GM12801 (cell line): Measurements from ENCODE around the gene TTLL11.

ENCODE experiments used
- TF ChIP-seq, protein P1 (sequence below): IDR thresholded peaks from one replicate; pipeline ENCODE4 v1.5.1; 2011; ENCODE audit warnings: control low read depth; ENCODE audit not compliant: insufficient read length; ENCODE audit errors: extremely low read depth

The TTLL11 gene

DNA sequence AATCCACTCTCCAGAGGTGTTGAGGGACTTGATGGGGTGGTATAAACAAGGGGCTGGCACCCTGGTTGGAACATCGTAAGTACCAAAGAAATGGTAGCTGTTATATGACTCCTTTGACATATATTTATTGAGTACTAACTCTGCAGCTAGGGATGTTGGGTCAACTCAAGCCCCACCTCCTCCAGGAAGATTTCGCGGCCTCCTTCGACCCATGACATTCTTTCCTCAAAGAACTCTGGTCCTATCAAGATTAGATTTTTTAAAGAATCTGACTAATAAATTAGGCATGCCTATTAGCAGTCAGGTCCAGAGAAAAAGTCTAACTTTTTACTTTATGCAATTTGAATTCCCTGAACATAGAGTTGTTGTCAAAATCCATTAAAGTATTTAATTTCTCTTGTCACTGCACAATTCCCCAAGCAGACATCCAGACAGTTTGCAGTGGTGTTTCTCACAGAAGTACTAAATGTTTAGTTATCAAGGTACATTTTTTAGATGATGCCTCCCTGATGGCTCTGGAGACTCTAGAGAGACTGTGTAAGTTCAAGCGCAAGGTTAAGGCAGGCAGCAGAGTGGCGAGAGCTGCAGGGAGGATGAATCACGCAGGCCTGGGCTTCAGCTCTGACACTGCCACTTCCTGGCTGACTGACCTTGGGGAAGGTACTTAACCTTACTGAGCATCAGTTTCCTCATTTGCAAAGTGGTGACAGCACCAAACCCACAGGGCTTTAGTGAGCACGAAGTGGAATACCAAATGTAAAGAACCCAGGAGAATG is 209.6 kb downstream of the TTLL11 start:
- TF ChIP-seq, protein P1, sequence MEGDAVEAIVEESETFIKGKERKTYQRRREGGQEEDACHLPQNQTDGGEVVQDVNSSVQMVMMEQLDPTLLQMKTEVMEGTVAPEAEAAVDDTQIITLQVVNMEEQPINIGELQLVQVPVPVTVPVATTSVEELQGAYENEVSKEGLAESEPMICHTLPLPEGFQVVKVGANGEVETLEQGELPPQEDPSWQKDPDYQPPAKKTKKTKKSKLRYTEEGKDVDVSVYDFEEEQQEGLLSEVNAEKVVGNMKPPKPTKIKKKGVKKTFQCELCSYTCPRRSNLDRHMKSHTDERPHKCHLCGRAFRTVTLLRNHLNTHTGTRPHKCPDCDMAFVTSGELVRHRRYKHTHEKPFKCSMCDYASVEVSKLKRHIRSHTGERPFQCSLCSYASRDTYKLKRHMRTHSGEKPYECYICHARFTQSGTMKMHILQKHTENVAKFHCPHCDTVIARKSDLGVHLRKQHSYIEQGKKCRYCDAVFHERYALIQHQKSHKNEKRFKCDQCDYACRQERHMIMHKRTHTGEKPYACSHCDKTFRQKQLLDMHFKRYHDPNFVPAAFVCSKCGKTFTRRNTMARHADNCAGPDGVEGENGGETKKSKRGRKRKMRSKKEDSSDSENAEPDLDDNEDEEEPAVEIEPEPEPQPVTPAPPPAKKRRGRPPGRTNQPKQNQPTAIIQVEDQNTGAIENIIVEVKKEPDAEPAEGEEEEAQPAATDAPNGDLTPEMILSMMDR: no peak

DNA sequence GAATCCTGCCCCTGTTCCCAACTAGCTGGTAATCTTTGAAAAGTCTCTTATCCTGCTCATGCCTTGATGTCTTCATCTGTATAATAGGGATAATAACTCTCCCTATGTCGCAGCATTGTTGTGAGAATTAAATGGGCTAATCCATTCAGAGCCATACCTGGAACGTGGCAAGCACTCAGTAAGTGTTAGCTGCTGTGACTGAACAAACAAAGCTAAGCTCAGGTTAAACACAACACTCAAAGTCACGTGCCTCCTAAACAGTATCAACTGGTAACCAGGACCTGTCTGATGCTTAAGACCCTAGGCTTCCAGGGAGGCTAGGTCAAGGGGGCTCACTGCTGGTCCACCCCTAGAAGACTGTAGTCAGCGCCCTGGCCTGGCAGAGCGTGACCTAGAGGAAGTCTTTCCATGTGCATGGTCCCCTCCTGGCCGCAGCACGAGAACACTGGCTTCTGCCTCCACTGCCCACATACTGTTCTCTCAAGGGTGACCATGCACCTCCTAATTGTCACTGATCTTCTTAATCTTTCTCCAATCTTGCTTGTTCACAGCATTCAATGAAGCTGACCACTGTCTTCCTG is 211.1 kb downstream of the TTLL11 start:
- TF ChIP-seq, protein P1: no peak

DNA sequence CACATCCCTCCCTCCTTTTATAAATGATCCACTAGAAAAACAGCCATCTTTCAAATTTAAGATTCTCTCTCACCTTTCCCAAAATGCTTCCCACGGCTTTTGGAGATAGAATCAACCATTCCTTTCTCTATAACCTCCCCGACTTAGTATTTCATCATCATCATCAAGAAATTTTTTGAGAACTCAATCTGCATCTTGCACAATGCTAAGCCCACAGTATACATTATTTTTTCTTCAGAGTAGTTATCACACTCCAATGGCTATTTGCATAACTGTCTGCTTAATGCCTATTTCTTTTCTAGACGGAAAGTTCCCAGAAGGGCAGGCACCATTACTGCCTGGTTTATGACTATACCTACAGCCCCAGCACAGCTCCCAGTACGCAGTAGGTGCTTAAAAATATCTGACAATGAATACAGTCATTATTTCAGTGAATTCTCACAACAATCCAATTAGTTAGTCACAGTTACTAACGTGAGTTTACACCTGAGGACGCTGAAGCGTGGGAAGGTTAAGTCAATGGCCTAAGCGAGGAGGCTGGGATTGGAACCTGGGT is 212.7 kb downstream of the TTLL11 start:
- TF ChIP-seq, protein P1: no peak

DNA sequence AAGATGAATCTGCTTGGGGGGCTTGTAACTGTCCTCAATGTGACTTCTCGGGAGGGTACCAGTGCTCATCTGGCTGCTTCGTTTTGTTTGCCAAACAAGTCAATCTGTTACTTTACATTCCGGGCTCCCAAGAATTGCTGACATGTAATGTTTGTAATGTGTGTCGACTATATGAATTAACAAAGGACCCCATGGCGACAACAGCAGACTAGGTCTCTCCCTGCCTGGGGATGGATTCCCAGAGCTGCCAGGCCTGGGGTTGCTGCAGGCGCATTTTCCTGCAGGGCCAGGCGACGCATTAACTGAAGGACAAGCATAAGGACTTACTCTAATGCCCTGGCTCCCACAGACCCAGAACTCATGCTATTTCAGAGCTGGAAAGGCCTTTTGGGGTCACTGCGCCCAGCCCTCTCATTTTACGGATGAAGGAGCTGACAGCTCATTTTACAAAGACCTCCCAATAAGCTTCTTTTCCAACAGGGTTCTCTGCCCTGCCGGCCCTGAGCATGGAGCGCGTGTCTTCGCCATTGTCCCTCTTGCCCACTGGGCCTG is 214.8 kb downstream of the TTLL11 start:
- TF ChIP-seq, protein P1: no peak

DNA sequence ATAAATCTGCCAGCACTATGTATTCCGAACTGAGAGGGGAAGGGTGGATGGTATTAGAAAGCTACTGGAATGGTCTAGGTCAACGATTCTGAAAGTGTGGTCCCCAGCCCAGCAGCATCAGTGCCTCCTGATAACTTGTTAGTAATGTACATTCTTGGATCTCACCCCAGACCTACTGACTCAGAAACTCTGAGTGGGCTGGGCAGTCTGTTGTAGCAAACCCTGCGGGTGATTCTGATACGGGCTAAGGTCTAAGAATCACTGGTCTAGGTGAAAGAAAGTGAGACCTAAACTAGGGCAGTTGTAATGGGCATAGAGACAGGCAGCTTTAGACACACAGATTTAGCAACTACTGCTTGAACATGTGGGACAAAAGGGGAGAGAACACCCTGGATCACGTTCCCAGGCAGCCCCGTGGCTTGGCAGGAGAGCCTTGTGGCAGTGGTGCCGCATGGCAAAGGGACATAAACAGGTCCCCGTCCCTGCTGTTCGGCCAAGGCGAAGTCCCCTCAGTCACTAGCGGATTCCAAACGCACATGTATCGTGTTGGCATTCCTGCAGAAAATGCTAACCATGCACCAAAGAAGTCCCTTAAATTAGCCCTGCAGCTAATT is 216.3 kb downstream of the TTLL11 start:
- TF ChIP-seq, protein P1: no peak

DNA sequence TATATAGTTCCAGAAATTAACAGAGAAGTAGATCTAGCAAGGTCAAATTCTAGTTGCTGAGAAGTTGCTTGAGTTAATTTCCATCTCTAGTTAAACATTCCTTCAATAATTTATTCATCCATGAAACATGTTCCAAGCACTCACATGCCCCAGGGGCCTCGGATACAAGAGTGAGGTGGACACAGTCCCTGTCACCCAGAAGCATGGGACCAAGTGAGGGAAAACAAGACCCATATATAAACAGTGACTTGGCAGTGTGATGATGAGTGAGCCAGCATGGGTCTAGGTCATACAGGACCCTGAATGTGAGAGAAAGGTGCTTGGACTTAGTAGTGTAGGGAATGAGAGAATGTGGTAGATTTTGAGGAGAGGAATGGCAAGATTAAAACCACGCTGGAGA is 216.9 kb downstream of the TTLL11 start:
- TF ChIP-seq, protein P1: no peak

DNA sequence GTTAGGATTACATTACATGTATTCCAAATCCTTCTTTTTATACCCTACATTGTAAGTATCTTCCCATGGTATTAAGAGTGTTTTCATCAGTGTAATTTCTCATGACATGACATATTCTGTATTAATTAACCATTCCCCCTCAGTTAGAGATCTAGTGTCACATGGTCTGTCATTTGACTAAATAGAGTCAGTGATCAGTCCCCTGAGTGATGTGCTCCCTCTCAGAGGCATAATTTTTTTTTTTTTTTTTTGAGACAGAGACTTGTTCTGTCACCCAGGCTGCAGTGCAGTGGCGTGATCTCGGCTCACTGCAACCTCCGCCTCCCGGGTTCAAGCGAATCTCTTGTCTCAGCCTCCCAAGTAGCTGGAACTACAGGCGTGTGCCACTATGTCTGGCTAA is 218.6 kb downstream of the TTLL11 start:
- TF ChIP-seq, protein P1: no peak
